IMR-90 (cell line): ENCODE measurements around the gene FNDC4. TPM values are rescaled to one million over a fixed set of nuclear protein-coding genes. Genes with fewer than 3 reads are reported as not detected.

Experiments
- ATAC-seq: fragments of 200-7000 bp; cut with Tn5 transposase; 2 replicates; pipeline ENCODE4 v1.9.1; 2020; ENCODE audit warnings: low read depth, mild to moderate bottlenecking, moderate library complexity
- BruUV-seq: library from RNA; stranded (reverse); fragments of 400-500 nt; replicated peaks from 2 replicates; lab custom pipeline; 2021; lab: Mats Ljungman, UMichigan
- CTCF ChIA-PET: fragments of 300-600 bp; formaldehyde crosslinking; extraction: SDS; loops from one replicate; lab custom pipeline; 2021; ENCODE audit warnings: antibody characterized with exemption; lab: Yijun Ruan, JAX
- POLR2A ChIA-PET: fragments of 300-600 bp; sonication (Branson Sonifier 250); formaldehyde crosslinking; loops from one replicate; lab custom pipeline; 2022; ENCODE audit warnings: antibody characterized with exemption; ENCODE audit not compliant: unreplicated experiment; lab: Charles Lee
- DNase-seq: peaks from one replicate; pipeline ENCODE4 v3.0.0; 2013
- H2AFZ ChIP-seq: replicated peaks from 2 replicates; pipeline ENCODE3; 2013; ENCODE audit warnings: low read length, mild to moderate bottlenecking; ENCODE audit not compliant: poor library complexity
- H2AK5ac ChIP-seq: 2 replicates; pipeline ENCODE4 v1.6.1; 2013; ENCODE audit warnings: low read depth, low read length, inconsistent platforms
- H2AK9ac ChIP-seq: replicated peaks from 2 replicates; pipeline ENCODE3; 2013; ENCODE audit warnings: mild to moderate bottlenecking, low read depth, low read length, moderate library complexity; ENCODE audit not compliant: poor library complexity
- H2BK120ac ChIP-seq: 2 replicates; pipeline ENCODE4 v1.6.1; 2013; ENCODE audit warnings: low read depth, low read length, inconsistent platforms
- H2BK15ac ChIP-seq: 3 replicates; pipeline ENCODE4 v1.6.1; 2013; ENCODE audit warnings: low read depth, low read length, inconsistent platforms
- H2BK20ac ChIP-seq: 2 replicates; pipeline ENCODE4 v1.6.1; 2013; ENCODE audit warnings: low read depth, mild to moderate bottlenecking, inconsistent platforms, low read length, moderate library complexity
- H2BK5ac ChIP-seq: 2 replicates; pipeline ENCODE4 v1.6.1; 2013; ENCODE audit warnings: mild to moderate bottlenecking, low read depth, low read length, inconsistent platforms; ENCODE audit not compliant: poor library complexity, severe bottlenecking
- H3K14ac ChIP-seq: replicated peaks from 2 replicates; pipeline ENCODE4 v1.6.1; 2013; ENCODE audit warnings: low read depth, low read length, inconsistent platforms
- H3K18ac ChIP-seq: 2 replicates; pipeline ENCODE4 v1.6.1; 2013; ENCODE audit warnings: low read depth, low read length, control low read depth
- H3K23ac ChIP-seq: 2 replicates; pipeline ENCODE4 v1.6.1; 2013; ENCODE audit warnings: low read depth, low read length, inconsistent platforms
- H3K27ac ChIP-seq: 2 replicates; pipeline ENCODE4 v1.5.1; 2013; ENCODE audit warnings: mild to moderate bottlenecking, control low read depth, low read length; ENCODE audit not compliant: insufficient read depth
- H3K27me3 ChIP-seq: 2 replicates; pipeline ENCODE4 v1.6.1; 2013; ENCODE audit warnings: low read length; ENCODE audit not compliant: control insufficient read depth, insufficient read depth
- H3K36me3 ChIP-seq: 2 replicates; pipeline ENCODE4 v1.6.1; 2013; ENCODE audit warnings: low read length, mixed read lengths; ENCODE audit not compliant: control insufficient read depth, insufficient read depth
- H3K4ac ChIP-seq: 2 replicates; pipeline ENCODE4 v1.6.1; 2013; ENCODE audit warnings: low read depth, low read length, inconsistent platforms
- H3K4me1 ChIP-seq: 2 replicates; pipeline ENCODE4 v1.6.1; 2013; ENCODE audit warnings: low read length, mixed read lengths; ENCODE audit not compliant: control insufficient read depth, insufficient read depth
- H3K4me2 ChIP-seq: 2 replicates; pipeline ENCODE4 v1.6.1; 2013; ENCODE audit warnings: low read depth, mild to moderate bottlenecking, control low read depth, low read length, moderate library complexity
- H3K4me3 ChIP-seq: 2 replicates; pipeline ENCODE4 v1.5.1; 2013; ENCODE audit warnings: low read depth, mild to moderate bottlenecking, control low read depth, low read length, moderate library complexity; ENCODE audit not compliant: insufficient read depth
- H3K56ac ChIP-seq: 2 replicates; pipeline ENCODE4 v1.6.1; 2013; ENCODE audit warnings: low read length, inconsistent platforms; ENCODE audit not compliant: insufficient read depth; ENCODE audit errors: extremely low read depth
- H3K79me1 ChIP-seq, 2 experiments: 2 replicates each; pipeline ENCODE4 v1.6.1; 2013; ENCODE audit warnings: low read length in 2 of 2, inconsistent platforms in 1 of 2, low read depth in 1 of 2
- H3K9ac ChIP-seq: 2 replicates; pipeline ENCODE4 v1.6.1; 2013; ENCODE audit warnings: low read depth, low read length, control low read depth
- H3K9me1 ChIP-seq: 2 replicates; pipeline ENCODE4 v1.6.1; 2013; ENCODE audit warnings: low read length, inconsistent platforms; ENCODE audit not compliant: insufficient read depth
- H3K9me3 ChIP-seq: 2 replicates; pipeline ENCODE4 v1.6.1; 2013; ENCODE audit warnings: low read length; ENCODE audit not compliant: control insufficient read depth, insufficient read depth
- H4K20me1 ChIP-seq: 2 replicates; pipeline ENCODE4 v1.6.1; 2013; ENCODE audit warnings: low read length, inconsistent platforms; ENCODE audit not compliant: insufficient read depth
- H4K5ac ChIP-seq: 2 replicates; pipeline ENCODE4 v1.6.1; 2013; ENCODE audit warnings: mild to moderate bottlenecking, low read depth, low read length, control low read depth
- H4K8ac ChIP-seq, 2 experiments: 2 replicates each; pipeline ENCODE4 v1.6.1; 2013; ENCODE audit warnings: low read depth in 2 of 2, low read length in 2 of 2, control low read depth in 1 of 2, inconsistent platforms in 1 of 2
- H4K91ac ChIP-seq: 2 replicates; pipeline ENCODE4 v1.6.1; 2013; ENCODE audit warnings: low read depth, low read length, inconsistent platforms; ENCODE audit not compliant: insufficient read depth
- CEBPB ChIP-seq: IDR thresholded peaks from 2 replicates; pipeline ENCODE4 v1.6.1; 2012; ENCODE audit warnings: low read depth, low read length, improper control_type of control experiment
- CHD1 ChIP-seq: IDR thresholded peaks from 2 replicates; pipeline ENCODE4 v1.6.1; 2012; ENCODE audit warnings: low read depth, low read length, improper control_type of control experiment
- CTCF ChIP-seq: conservative IDR thresholded peaks from 2 replicates; pipeline ENCODE4 v1.5.1; 2012; ENCODE audit warnings: mild to moderate bottlenecking, low read depth, low read length, improper control_type of control experiment
- FOS ChIP-seq: fragments of 150-350 bp; IDR thresholded peaks from 2 replicates; pipeline ENCODE4 v1.6.1; 2016; ENCODE audit warnings: low read depth, low read length
- MAFK ChIP-seq: IDR thresholded peaks from 2 replicates; pipeline ENCODE4 v1.6.1; 2012; ENCODE audit warnings: low read depth, low read length, improper control_type of control experiment
- MXI1 ChIP-seq: IDR thresholded peaks from 2 replicates; pipeline ENCODE4 v1.6.1; 2012; ENCODE audit warnings: low read depth, mild to moderate bottlenecking, low read length, moderate library complexity, borderline replicate concordance
- POLR2A ChIP-seq: IDR thresholded peaks from 2 replicates; pipeline ENCODE4 v1.6.1; 2012; ENCODE audit warnings: mild to moderate bottlenecking, low read depth, low read length
- RAD21 ChIP-seq: IDR thresholded peaks from 2 replicates; pipeline ENCODE4 v1.6.1; 2012; ENCODE audit warnings: low read length, improper control_type of control experiment
- RCOR1 ChIP-seq: IDR thresholded peaks from 2 replicates; pipeline ENCODE4 v1.6.1; 2012; ENCODE audit warnings: mild to moderate bottlenecking, low read length, improper control_type of control experiment; ENCODE audit not compliant: insufficient replicate concordance
- RFX5 ChIP-seq: IDR thresholded peaks from 2 replicates; pipeline ENCODE4 v1.8.0; 2012; ENCODE audit warnings: low read depth, mild to moderate bottlenecking, low read length, moderate library complexity
- SMC3 ChIP-seq: fragments of 150-350 bp; IDR thresholded peaks from 2 replicates; pipeline ENCODE4 v1.6.1; 2016; ENCODE audit warnings: low read depth, mild to moderate bottlenecking, antibody characterized with exemption, low read length, moderate library complexity
- WGBS, 2 experiments: methylation state at CpG; one replicate each; pipeline versions ENCODE4 v1.1.5 to v1.1.7; 2013; ENCODE audit warnings: missing lambda C conversion rate in 2 of 2; ENCODE audit not compliant: insufficient read length in 1 of 2; ENCODE audit errors: extremely low coverage in 2 of 2; 5-methylcytosine and 5-hydroxymethylcytosine counted together
- dilution Hi-C: fragments of 300-500 bp; cut with HindIII; formaldehyde crosslinking; loops from one replicate; pipeline ENCODE4 v1.14.3; 2018; ENCODE audit warnings: low sequenced_read_pairs; ENCODE audit not compliant: unreplicated experiment
- in situ Hi-C: fragments of 300-500 bp; cut with MboI; formaldehyde crosslinking; loops from 3 replicates; pipeline ENCODE4 v1.14.3; 2019; ENCODE audit warnings: low sequenced_read_pairs, inconsistent platforms, mixed read lengths
- intact Hi-C: fragments of 100-400 bp; cut with micrococcal nuclease; formaldehyde crosslinking; loops from 2 replicates; pipeline ENCODE4 v1.10.0; 2022
- polyA plus RNA-seq, 3 experiments: library from polyadenylated mRNA; depleted of rRNA; stranded (reverse); fragments of >200 nt; gene quantifications; 2 replicates each; pipeline ENCODE4 v1.2.3, GENCODE V29; 2012; ENCODE audit warnings: low replicate concordance in 1 of 3
- total RNA-seq: library from RNA; depleted of rRNA; stranded (reverse); fragments of >200 nt; gene quantifications from 2 replicates; pipeline ENCODE4 v1.2.3, GENCODE V29; 2012
- TF ChIP-seq, protein P1 (sequence below): fragments of 150-350 bp; IDR thresholded peaks from 2 replicates; pipeline ENCODE4 v1.6.1; 2016; ENCODE audit warnings: low read depth, mild to moderate bottlenecking, low read length, moderate library complexity, borderline replicate concordance
- TF ChIP-seq, protein P2 (sequence below): fragments of 150-350 bp; IDR thresholded peaks from 2 replicates; pipeline ENCODE4 v1.6.1; 2017; ENCODE audit warnings: mild to moderate bottlenecking, antibody characterized with exemption, low read length, low read depth

FNDC4 gene
- total and polyA plus RNA-seq, 2 of the 4 experiments (the other 2 are of a cell fraction), result 7.3 to 11.1 TPM

DNA sequence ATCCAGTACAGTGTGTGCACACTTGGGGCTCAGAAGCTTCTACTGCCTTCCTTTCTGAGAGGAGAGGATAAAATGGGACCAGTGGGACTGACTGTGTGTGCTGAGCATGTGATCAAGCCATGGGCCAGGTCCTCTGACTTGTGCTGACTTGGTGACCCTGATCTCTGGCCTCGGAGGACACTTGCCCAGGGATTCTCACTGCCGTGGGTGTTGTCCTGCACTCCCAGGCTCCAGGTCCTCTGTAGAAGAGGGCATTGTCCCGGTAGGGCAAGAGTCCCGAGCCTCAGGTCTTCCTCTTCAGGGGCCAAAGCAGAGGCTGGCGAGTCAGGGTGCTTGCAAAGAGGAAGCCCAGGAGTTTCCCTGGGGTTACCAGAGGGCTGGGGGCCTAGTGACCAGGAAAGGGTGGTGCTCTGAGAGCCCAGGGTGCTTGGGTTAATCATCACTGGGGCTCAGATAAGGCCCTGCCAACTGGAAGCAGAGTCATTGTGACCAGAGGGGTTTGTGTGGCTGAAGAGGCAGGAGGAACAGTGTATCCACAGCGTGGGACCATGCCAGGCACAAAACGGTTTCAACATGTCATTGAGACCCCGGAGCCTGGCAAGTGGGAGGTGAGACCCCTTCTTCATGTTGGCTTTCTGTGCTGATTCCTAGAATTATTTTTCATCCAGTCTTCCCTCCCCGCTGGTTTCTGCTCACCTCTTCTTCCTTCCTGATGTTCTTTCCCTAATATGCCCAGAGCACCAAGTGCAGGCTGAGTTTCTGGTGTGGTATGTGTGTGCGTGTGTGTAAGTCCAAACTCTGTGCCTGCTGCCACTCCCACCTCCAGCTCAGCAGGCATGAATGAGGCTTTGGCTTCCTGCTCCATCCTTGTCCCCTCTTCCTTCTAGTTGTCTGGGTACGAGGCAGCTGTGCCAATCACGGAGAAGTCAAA, 1.6 kb upstream of the FNDC4 start, which contains the start of gene GCKR:
Gene GCKR (plus strand): TSS at position 483 of the 931 bp plus-strand sequence. CDS start 66 bp downstream, at position 549.
- peaks cover 2% of the 10 kb centered on the region; the same call in 1 of the 2 replicates for H3K27me3 ChIP-seq
- in situ Hi-C loops (no loop called here), dilution Hi-C loops (no loop called here), intact Hi-C loops (no loop called here)
- peak within 1 kb of the TSS; percentile 42; the same call in 1 of the 3 replicates for H2BK15ac ChIP-seq
- H3K4ac ChIP-seq, result 0 out of 2 replicates have a peak within 1 kb of the TSS, but pooled peaks have one; percentile 6
- H3K4me3 ChIP-seq, result no peak within 1 kb of the TSS
- peak within 1 kb of the TSS; percentile 70 for H2AFZ ChIP-seq
- H2AK9ac ChIP-seq, result peak within 1 kb of the TSS; percentile 53
- H4K91ac ChIP-seq, result no peak within 1 kb of the TSS
- 0 out of 2 replicates have a peak, but pooled peaks cover 3% of the 10 kb centered on the region for H3K36me3 ChIP-seq
- peaks cover 0 to 11% of the 10 kb centered on the region in 2 experiments; a peak in 2 of 4 replicates for H3K79me1 ChIP-seq
- 0 out of 2 replicates have a peak within 1 kb of the TSS, but pooled peaks have one; percentile 11 for H2BK20ac ChIP-seq
- no peak within 1 kb of the TSS for H3K27ac ChIP-seq
- DNase-seq (peak; percentile 52), ATAC-seq (no peak)
- peak within 1 kb of the TSS; percentile 29; the same call in 1 of the 2 replicates for H3K14ac ChIP-seq
- H2AK5ac ChIP-seq, result peak within 1 kb of the TSS; percentile 13; the same call in 1 of the 2 replicates
- H2BK120ac ChIP-seq, result no peak within 1 kb of the TSS; the same call in 1 of the 2 replicates
- no peaks in the 10 kb centered on the region for H3K9me3 ChIP-seq
- H4K20me1 ChIP-seq, result no peaks in the 10 kb centered on the region
- no peak within 1 kb of the TSS for H3K18ac ChIP-seq
- no peak within 1 kb of the TSS for H3K9ac ChIP-seq
- peaks cover 5% of the 10 kb centered on the region for H3K4me1 ChIP-seq
- H3K56ac ChIP-seq, result no peak within 1 kb of the TSS
- H2BK5ac ChIP-seq, result no peak within 1 kb of the TSS
- H3K9me1 ChIP-seq, result peaks cover 18% of the 10 kb centered on the region
- H4K8ac ChIP-seq, result peak within 1 kb of the TSS in 1 of 2 experiments; percentile 4; a peak in 2 of 4 replicates
- no peak within 1 kb of the TSS for H4K5ac ChIP-seq
- BruUV-seq, result no TSS peak
- 94% methylated on average over 2 of the region's 12 CpGs; no CpG with 5 or more reads in 1 of the 2 experiments for WGBS, 2 experiments
- ChIA-PET POLR2A (no interaction called here), CTCF (no interaction called here)
- peak within 1 kb of the TSS; percentile 52 for H3K23ac ChIP-seq
- H3K4me2 ChIP-seq, result no peak within 1 kb of the TSS
- TF ChIP-seq CHD1 (no peak), SMC3 (no peak), RFX5 (no peak), MAFK (no peak), CTCF (no peak), RCOR1 (no peak), FOS (no peak), CEBPB (no peak), MXI1 (no peak), POLR2A (no peak), RAD21 (no peak)
- TF ChIP-seq, protein P1, sequence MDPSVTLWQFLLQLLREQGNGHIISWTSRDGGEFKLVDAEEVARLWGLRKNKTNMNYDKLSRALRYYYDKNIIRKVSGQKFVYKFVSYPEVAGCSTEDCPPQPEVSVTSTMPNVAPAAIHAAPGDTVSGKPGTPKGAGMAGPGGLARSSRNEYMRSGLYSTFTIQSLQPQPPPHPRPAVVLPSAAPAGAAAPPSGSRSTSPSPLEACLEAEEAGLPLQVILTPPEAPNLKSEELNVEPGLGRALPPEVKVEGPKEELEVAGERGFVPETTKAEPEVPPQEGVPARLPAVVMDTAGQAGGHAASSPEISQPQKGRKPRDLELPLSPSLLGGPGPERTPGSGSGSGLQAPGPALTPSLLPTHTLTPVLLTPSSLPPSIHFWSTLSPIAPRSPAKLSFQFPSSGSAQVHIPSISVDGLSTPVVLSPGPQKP, result no peak
- TF ChIP-seq, protein P2, sequence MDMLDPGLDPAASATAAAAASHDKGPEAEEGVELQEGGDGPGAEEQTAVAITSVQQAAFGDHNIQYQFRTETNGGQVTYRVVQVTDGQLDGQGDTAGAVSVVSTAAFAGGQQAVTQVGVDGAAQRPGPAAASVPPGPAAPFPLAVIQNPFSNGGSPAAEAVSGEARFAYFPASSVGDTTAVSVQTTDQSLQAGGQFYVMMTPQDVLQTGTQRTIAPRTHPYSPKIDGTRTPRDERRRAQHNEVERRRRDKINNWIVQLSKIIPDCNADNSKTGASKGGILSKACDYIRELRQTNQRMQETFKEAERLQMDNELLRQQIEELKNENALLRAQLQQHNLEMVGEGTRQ, result no peak
